Activated CD4-positive, alpha-beta T cell treated with anti-CD3 and anti-CD28 coated beads for 1 hour (primary cell): ENCODE measurements around the gene NOB1.
"Not testable (repeated sequence)": the region's sequence is repeated elsewhere in the genome, so short reads cannot be mapped to it uniquely, and the experiment has no call there.

Source experiments
- DNase-seq: peaks from one replicate; pipeline ENCODE4 v3.0.0-alpha.2; 2020

Gene NOB1

GRCh38 chr16:69754469-69755310 lies at the start of gene NOB1:
Gene NOB1, minus strand, starts transcription at chr16:69754926. Its CDS starts 16 bp downstream, at chr16:69754910.
- DNase-seq = peak; percentile 97

- no peak for DNase-seq
Observed at GRCh38 chr16:69804297-69804696, 49.6 kb upstream of the NOB1 start.

DNA sequence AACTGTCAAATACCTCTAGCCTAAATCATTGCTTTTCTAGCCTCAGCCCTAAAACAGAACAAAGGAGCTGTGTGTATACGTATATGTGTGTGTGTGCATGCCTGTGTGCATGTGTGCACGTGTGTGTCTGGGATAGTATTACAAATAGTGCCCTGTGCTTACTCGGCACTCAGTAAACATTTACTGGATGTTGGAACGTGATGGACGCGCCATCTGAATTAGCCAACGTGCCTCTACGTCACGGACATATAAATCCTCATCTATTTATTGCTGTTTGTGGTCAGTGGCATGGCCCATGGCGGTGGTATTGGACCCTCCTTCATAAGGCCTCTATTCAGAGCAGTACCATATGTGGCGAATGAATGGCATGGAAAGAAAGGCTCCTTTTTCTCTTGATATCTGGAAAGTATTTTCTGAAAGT lies 44.9 kb upstream of the NOB1 start:
- no peak for DNase-seq

DNA sequence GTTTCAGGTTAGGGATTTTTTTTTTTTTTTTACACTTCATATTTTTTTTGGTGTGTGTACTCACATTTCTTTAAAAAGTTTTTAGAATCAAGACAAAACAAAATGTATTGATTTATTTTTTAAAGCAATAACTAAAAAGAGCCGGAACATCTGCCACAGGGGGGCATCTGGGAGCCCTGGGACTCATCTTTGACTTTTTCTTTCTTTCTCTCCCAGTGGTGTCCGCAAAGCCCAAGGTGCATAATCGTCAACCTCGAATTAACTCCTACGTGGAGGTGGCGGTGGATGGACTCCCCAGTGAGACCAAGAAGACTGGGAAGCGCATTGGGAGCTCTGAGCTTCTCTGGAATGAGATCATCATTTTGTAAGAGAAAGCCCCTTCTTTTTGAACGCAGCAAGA lies 43.7 kb upstream of the NOB1 start:
- DNase-seq = no peak

GRCh38 chr16:69796285-69797118 lies 41.8 kb upstream of the NOB1 start:
- DNase-seq = no peak

GRCh38 chr16:69794486-69794885 lies 39.8 kb upstream of the NOB1 start:
- no peak for DNase-seq

- DNase-seq = no peak
Observed at GRCh38 chr16:69793526-69793925, 38.8 kb upstream of the NOB1 start.

DNA sequence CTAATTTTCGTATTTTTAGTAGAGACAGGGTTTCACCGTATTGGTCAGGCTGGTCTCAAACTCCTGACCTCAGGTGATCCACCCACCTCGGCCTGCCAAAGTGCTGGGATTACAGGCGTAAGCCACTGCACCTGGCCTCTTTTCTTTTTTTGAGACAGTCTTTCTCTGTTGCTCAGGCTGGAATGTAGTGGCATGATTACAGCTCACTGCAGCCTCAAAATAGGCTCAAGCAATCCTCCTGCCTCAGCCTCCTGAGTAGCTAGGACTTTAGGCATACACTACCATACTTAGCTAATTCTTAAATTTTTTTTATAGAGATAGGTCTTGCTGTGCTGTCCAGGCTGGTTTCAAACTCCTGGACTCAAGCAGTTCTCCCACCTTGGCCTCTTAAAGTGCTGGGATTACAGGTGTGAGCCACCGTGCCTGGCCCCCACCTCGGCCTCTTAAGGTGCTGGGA lies 36.7 kb upstream of the NOB1 start:
- DNase-seq = not testable (repeated sequence)

DNA sequence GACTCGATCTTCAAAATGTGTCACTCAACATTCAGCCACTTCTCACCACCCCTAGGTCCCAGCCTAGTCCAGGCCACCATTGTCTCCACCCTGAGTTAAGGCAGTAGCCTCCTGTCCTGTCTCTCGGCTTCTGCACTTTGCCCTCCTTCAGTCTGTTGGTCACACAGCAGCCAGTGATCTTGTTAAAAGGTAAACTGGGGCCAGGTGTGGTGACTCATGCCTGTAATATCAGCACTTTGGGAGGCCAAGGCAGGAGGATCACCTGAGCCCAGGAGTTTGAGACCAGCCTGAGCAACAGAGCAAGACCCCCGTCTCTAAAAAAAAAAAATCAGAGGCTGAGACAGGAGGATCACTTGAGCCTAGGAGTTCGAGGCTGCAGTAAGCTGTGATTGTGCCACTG lies 33.2 kb upstream of the NOB1 start:
- DNase-seq = no peak

- DNase-seq = no peak
Observed at GRCh38 chr16:69784586-69784985, 29.9 kb upstream of the NOB1 start.

DNA sequence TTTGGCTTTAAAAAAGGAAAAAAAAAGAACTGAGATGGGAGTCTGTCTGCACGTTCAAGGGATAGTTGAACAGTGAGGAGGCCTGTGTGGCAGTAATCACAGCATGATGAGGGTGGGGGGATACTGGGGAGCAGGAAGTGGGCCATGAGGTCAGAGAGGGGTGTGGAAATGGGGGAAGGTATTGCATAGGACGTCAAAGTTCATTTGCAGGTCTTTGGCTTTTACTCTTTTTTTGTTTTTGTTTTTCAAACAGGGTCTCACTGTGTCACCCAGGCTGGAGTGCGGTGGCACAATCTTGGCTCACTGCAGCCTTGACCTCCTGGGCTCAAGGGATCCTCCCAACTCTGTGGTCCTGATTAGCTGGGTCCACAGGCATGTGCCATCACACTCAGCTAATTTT lies 26.4 kb upstream of the NOB1 start:
- DNase-seq = no peak

DNA sequence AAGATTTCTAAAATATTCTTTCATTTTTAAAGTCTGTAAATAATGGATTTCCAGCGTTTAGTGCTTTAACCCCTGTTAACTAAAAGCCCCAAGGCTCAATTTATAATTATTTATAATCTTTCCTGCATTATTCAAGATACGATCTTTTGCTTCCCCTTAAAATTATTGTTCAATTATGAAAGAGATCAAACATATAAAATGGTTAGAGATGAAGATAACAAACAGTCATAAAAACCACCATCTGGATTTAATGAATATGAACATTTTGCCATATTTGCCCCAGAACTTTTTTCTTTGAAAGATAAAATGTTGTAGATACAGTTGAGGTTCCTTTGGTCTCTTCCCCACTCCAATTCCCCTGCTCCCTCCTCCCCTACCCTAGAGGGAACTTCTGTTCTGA lies 25.0 kb upstream of the NOB1 start:
- DNase-seq = no peak

GRCh38 chr16:69775563-69775962 lies 20.8 kb upstream of the NOB1 start:
- no peak for DNase-seq

DNA sequence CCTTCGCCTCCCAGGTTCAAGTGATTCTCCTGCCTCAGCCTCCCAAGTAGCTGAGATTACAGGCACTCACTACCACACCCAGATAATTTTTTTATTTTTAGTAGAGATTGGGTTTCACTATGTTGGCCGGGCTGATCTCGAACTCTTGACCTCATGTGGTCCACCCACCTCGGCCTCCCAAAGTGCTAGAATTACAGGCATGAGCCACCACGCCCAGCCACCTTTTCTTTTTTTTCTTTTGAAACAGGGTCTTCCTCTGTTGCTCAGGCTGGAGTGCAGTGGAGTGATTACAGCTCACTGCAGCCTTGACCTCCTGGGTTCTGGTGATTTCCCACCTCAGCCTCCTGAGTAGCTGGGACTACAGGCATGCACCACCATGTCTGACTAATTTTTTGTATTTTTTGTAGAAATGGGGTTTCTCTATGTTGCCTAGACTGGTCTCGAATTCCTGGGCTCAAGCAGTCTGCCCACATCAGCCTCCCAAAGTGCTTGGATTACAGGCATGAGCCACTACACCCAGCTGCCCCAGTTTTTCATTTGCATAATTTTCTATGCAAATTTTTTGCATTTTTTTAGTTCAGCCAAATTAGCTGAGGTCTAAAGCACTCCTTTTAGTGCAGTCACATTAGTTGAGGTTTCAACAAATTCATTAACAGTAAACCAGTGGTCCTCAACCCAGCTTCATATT lies 18.7 kb upstream of the NOB1 start:
- no peak for DNase-seq

DNA sequence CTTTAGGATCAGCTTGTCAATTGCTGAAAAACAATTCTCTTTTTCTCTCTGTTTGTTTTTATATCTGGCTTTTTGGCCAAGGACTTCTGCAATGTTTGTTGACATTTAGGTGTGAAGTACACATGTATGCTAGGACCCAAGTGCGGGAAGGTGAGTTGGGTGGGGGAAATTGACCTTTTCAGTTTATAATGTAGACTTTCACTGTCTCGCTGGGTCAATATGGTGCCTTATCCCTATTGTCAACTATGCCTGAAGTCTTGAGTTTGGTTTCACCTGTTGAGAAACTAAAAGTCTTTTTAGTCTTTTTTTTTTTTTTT lies 16.9 kb upstream of the NOB1 start:
- DNase-seq = no peak

GRCh38 chr16:69769404-69769803 lies 14.7 kb upstream of the NOB1 start:
- no peak for DNase-seq

- DNase-seq = no peak
Observed at GRCh38 chr16:69768666-69769065, 13.9 kb upstream of the NOB1 start.

DNA sequence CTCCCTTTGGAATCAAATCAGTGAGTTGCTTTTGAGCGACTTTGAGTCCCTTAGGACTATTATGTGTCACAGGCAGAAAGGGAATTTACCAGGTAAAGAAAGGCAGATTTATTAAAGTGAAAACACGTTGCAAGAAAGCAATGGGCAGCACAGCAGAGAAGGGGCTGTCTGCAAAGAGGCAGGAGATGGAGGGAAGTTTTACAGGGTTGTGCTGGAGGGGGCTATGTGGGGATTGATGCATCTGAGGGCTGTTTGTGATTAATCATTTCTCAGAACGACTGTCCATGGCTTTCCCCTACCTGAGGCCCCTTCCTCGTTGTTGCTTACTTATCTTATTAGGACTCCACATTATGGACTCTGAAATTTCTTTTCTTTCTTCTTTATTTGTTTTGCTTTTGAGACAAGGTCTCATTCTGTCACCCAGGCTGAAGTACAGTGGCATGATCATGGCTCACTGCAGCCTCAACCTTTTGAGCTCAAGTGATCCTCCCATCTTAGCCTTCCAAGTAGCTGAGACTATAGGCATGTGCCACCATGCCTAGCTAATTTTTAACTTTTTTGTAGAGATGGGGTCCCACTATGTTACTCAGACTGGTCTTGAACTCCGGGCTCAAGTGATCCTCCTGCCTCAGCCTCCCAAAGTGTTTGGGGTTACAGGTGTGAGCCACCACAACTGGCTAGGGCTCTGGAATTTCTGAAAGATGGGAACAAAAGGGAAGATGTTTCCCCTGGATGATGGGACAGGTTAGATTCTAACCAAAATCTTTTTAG lies 12.9 kb upstream of the NOB1 start:
- DNase-seq = no peak

GRCh38 chr16:69763599-69763942 lies 8.8 kb upstream of the NOB1 start:
- no peak for DNase-seq

DNA sequence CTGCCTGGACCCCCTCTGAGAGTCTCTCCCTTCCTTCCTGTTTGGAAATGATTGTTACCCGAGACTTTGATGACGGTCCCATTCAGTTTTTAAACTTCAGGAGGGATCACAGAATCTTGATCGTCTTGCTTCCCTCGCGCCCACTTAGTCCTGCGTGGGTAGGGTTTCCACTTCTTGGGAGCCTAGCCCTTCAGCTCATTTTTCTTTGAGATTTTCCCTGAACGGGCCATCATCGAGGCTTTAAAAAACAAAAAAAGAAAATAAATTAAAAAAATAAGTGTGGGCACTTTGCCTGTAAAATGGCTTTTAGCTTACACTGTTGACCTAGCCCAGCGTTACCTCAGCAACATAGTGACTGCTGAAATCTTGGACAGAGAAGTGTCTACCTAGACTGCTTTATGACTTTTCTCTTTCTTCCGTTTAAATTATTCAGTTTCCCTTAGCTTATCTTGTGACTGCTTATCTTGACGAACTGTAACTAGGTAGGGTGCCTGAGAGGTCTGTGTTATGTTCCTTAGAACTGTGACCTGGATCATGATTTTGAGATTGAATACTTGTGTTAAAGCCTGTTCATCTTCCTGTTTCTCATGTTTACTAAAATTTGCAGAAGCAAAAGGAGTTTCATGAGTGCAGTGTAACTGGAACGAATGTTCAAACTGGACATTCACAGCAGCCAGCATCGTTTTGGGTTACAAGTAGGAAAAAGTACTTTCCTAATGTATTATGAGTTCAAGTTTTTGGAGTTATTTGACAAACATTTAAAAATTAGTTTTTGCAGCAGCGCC lies 8.3 kb upstream of the NOB1 start:
- DNase-seq = no peak

- DNase-seq = peak; percentile 65
Observed at GRCh38 chr16:69761983-69762813, 7.5 kb upstream of the NOB1 start, which contains the start of gene WWP2. Gene WWP2, plus strand, starts transcription at chr16:69762332. Its CDS starts 24,679 bp downstream, at chr16:69787011.
